Right lobe of liver (tissue), 4 donors: ENCODE measurements around the gene RNF157.

ENCODE experiments used
- POLR2A ChIP-seq: fragments of 450-650 bp; IDR thresholded peaks from one replicate; pipeline ENCODE4 v1.6.1; 2017; ENCODE audit warnings: antibody characterized with exemption, mild to moderate bottlenecking
- TF ChIP-seq, protein P1 (sequence below), 4 donors: fragments of 200-600 bp in 3 of 4; fragments of 450-650 bp in 1 of 4; IDR thresholded peaks; one replicate each; pipeline versions ENCODE4 v1.5.1 to v1.8.0; 2016 to 2022; ENCODE audit warnings: antibody characterized with exemption in 4 of 4, mild to moderate bottlenecking in 2 of 4
- donor health status: DM: no; HTN: no; CAD: no.
- donor health status: DM: no; HTN: no; CAD: no.
- donor health status: DM: no; HTN: yes; CAD: no.

- TF ChIP-seq, protein P1, sequence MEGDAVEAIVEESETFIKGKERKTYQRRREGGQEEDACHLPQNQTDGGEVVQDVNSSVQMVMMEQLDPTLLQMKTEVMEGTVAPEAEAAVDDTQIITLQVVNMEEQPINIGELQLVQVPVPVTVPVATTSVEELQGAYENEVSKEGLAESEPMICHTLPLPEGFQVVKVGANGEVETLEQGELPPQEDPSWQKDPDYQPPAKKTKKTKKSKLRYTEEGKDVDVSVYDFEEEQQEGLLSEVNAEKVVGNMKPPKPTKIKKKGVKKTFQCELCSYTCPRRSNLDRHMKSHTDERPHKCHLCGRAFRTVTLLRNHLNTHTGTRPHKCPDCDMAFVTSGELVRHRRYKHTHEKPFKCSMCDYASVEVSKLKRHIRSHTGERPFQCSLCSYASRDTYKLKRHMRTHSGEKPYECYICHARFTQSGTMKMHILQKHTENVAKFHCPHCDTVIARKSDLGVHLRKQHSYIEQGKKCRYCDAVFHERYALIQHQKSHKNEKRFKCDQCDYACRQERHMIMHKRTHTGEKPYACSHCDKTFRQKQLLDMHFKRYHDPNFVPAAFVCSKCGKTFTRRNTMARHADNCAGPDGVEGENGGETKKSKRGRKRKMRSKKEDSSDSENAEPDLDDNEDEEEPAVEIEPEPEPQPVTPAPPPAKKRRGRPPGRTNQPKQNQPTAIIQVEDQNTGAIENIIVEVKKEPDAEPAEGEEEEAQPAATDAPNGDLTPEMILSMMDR (IDR thresholded peaks at IDR 0.05): no peak
- no peak for TF ChIP-seq POLR2A
Measured at GRCh38 chr17:76123749-76124581, 116.3 kb downstream of the RNF157 start.
